ENCODE measurements around the gene KNSTRN. TPM values are rescaled to one million over a fixed set of nuclear protein-coding genes. Genes with fewer than 3 reads are reported as not detected.

The KNSTRN gene
- total RNA-seq, 2 donors from 2014 or later = 2.2 to 4.9 TPM

- H3K4me1 Mint-ChIP-seq = peaks cover 19% of the 10 kb centered on the region
- no peak overlapping the region for H3K4me3 Mint-ChIP-seq
- H3K27me3 Mint-ChIP-seq = no peaks in the 10 kb centered on the region
- peak overlapping the region; percentile 79 for H3K27ac Mint-ChIP-seq
- no peak for DNase-seq
- no peaks in the 10 kb centered on the region for H3K9me3 ChIP-seq (ENCODE audit: control insufficient read depth, low read length, poor library complexity, severe bottlenecking)
- no peak for ATAC-seq
- H3K36me3 Mint-ChIP-seq (ENCODE audit: low read depth) = no peaks in the 10 kb centered on the region
These were observed 547 bp upstream of the KNSTRN start for GRCh38 chr15:40381818-40382529.

DNA sequence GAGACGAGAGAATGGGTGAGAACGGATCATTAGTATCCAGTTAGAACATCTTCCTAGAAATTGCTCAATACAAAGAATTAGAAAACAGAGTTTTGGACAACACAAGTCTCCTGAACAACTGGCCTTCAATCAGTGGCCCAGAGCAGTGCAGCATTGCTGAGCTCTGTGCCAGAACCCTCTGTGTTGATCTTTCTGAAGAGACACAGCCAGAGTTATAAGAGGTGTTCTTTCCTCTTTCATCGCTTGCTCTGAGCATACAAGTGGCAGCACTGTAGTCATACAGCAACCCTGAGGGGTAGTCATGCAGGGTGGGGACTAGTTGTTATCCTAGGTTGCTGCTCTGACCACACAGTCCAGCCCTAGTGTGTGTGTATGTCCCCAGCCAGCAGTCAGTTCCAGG is 4.0 kb downstream of the KNSTRN start:
- H3K9me3 ChIP-seq (ENCODE audit: control insufficient read depth, low read length, poor library complexity, severe bottlenecking) = no peaks in the 10 kb centered on the region
- H3K4me3 Mint-ChIP-seq = no peak overlapping the region
- ATAC-seq (no peak), DNase-seq (no peak)
- no peak overlapping the region for H3K27ac Mint-ChIP-seq
- H3K36me3 Mint-ChIP-seq (ENCODE audit: low read depth) = peaks cover 3% of the 10 kb centered on the region
- no peaks in the 10 kb centered on the region for H3K27me3 Mint-ChIP-seq
- H3K4me1 Mint-ChIP-seq = peaks cover 14% of the 10 kb centered on the region

GRCh38 chr15:40388941-40389823 is 6.7 kb downstream of the KNSTRN start:
- no peaks in the 10 kb centered on the region for H3K9me3 ChIP-seq (ENCODE audit: control insufficient read depth, low read length, poor library complexity, severe bottlenecking)
- ATAC-seq (no peak), DNase-seq (no peak)
- Mint-ChIP-seq H3K36me3 (ENCODE audit: low read depth) (peaks cover 3% of the 10 kb centered on the region), H3K4me3 (no peak overlapping the region), H3K27me3 (no peaks in the 10 kb centered on the region), H3K27ac (no peak overlapping the region), H3K4me1 (peaks cover 2% of the 10 kb centered on the region)

- Mint-ChIP-seq H3K27ac (no peak overlapping the region), H3K4me3 (no peak overlapping the region), H3K36me3 (ENCODE audit: low read depth) (peaks cover 3% of the 10 kb centered on the region), H3K4me1 (no peaks in the 10 kb centered on the region), H3K27me3 (no peaks in the 10 kb centered on the region)
- no peaks in the 10 kb centered on the region for H3K9me3 ChIP-seq (ENCODE audit: control insufficient read depth, low read length, poor library complexity, severe bottlenecking)
- DNase-seq (no peak), ATAC-seq (no peak)
These were observed 7.5 kb downstream of the KNSTRN start for GRCh38 chr15:40389824-40390595.

DNA sequence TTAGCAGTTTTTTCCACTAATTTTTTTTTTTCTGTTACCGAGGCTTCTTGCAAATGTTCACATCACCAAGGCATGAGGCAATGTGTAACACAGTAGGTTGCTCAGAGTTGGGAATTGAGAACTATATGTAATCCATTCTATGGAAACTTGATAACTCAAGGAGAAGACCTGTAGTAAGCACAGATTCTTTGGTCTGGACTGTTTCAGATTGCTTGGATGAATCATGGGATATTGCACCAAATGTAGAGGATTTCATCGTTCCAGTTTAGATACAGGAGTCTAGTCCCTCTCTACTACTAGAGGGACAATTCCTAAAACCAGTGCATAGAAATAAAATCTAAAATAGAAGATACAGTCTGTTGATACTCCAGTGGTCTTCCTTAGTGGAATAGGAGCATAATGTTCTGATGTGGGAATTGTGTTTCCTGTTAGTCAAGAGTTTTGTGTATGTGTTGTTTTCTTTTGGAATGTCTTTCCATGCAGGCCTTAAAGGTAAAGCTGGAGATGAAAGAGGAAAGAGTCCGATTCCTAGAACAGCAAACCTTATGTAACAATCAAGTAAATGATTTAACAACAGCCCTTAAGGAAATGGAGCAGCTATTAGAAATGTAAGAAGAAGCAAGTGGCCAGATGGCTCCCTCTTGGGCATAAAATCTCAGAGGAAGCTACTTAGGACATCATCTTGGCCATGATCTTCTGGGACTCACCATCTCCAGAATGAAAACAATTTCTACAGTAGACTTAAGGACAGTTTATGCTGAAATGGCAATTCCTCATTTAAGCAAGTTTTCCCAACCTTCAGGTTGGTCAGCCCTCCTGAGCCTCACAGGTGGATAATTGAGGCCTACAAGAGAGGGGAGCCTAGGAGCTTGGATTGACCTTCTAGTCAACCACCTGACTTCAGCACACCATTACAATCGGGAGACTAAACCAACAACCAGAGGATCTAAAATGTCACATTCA is 10.7 kb downstream of the KNSTRN start:
- Mint-ChIP-seq H3K36me3 (ENCODE audit: low read depth) (no peaks in the 10 kb centered on the region), H3K27me3 (no peaks in the 10 kb centered on the region), H3K4me1 (peaks cover 4% of the 10 kb centered on the region), H3K4me3 (no peak overlapping the region), H3K27ac (peak overlapping the region; percentile 51)
- H3K9me3 ChIP-seq (ENCODE audit: control insufficient read depth, low read length, poor library complexity, severe bottlenecking) = no peaks in the 10 kb centered on the region
- ATAC-seq = no peak
- no peak for DNase-seq

DNA sequence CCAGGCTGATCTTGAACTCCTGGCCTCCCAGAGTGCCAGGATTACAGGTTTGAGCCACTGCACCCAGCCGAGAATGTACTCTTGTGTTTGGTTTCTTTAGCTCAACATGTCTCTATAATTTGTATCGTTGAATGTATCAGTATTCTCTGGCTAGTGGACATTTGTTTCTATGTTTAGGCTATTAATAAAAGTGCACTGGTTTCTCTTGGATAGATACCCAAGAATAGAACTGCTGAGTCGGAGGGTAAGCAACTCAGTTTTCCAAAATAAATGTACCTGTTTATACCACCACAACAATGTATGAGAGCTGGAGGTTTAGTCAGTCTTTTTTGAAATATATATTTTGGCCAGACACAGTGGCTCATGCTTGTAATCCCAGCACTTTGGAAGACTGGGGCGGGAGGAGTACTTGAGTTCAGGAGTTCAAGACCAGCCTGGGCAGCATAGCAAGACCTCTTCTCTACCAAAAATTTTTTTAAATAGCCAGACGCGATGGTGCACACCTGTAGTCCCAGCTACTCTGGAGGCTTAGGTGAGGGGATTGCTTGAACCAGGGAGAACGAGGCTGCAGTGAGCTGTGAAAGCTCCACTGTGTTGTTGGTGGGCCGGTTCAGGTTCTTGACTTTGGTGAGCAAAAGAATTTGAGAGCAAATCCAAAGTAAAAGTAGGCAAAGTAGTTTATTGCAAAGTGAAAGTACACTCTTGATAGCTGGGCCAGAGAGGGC is 15.3 kb downstream of the KNSTRN start:
- no peaks in the 10 kb centered on the region for H3K27me3 Mint-ChIP-seq
- H3K9me3 ChIP-seq (ENCODE audit: control insufficient read depth, low read length, poor library complexity, severe bottlenecking) = no peaks in the 10 kb centered on the region
- H3K27ac Mint-ChIP-seq = peak overlapping the region; percentile 24
- DNase-seq (no peak), ATAC-seq (no peak)
- H3K4me1 Mint-ChIP-seq = peaks cover 12% of the 10 kb centered on the region
- H3K4me3 Mint-ChIP-seq = peak overlapping the region; percentile 43
- H3K36me3 Mint-ChIP-seq (ENCODE audit: low read depth) = no peaks in the 10 kb centered on the region

- H3K27ac Mint-ChIP-seq = peak overlapping the region; percentile 24
- H3K36me3 Mint-ChIP-seq (ENCODE audit: low read depth) = no peaks in the 10 kb centered on the region
- peak overlapping the region; percentile 43 for H3K4me3 Mint-ChIP-seq
- ATAC-seq (peak; percentile 78), DNase-seq (no peak)
- H3K27me3 Mint-ChIP-seq = no peaks in the 10 kb centered on the region
- H3K4me1 Mint-ChIP-seq = peaks cover 12% of the 10 kb centered on the region
- H3K9me3 ChIP-seq (ENCODE audit: control insufficient read depth, low read length, poor library complexity, severe bottlenecking) = no peaks in the 10 kb centered on the region
These were observed 15.9 kb downstream of the KNSTRN start for GRCh38 chr15:40398413-40398873.

- no peaks in the 10 kb centered on the region for H3K9me3 ChIP-seq (ENCODE audit: control insufficient read depth, low read length, poor library complexity, severe bottlenecking)
- Mint-ChIP-seq H3K4me1 (peaks cover 12% of the 10 kb centered on the region), H3K27me3 (no peaks in the 10 kb centered on the region), H3K27ac (no peak overlapping the region), H3K36me3 (ENCODE audit: low read depth) (no peaks in the 10 kb centered on the region), H3K4me3 (no peak overlapping the region)
- no peak for ATAC-seq
- DNase-seq = no peak
These were observed 16.8 kb downstream of the KNSTRN start for GRCh38 chr15:40399370-40399769.

DNA sequence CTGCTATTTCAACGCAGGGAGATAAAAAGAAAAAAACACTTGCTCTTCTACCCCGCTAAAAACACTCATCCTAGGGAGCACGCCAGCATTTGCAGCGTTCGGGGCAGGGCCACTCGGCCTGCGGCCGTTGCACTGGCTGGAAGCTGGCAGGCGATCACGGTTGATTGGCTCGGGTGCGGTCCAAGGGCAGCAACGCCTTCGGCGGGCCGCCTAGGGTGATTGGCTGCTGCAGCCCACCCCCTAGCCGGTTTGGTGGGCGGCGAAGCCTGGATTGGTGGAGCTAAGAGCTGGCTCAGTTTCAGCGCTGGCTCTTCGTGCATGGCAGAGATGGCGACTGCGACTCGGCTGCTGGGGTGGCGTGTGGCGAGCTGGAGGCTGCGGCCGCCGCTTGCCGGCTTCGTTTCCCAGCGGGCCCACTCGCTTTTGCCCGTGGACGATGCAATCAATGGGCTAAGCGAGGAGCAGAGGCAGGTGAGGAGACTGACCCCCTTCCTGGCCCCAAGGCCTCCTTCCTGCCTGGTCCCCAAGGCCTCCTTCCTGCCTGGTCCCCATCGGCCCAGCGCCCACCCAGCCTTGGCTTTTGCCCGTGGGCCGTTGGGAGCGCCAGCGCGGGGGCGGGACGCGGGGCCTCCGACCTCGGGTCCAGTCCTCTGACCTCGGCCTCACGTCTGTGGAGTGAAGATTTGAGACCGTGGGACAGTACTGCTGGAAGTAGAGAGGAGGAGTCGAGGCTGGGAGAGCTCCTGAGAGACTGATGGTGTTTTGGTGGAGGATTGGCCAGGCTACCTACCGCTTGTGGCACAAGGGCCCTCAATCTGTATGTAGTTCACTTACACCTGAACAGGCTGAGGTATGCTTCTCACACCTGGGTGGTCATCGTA is 23.2 kb downstream of the KNSTRN start, which contains the start of gene IVD:
Gene IVD, plus strand, starts transcription at position 295 of the 881 bp plus-strand sequence. Its CDS starts 33 bp downstream, at position 328.
- H3K27me3 Mint-ChIP-seq = no peaks in the 10 kb centered on the region
- H3K9me3 ChIP-seq (ENCODE audit: control insufficient read depth, low read length, poor library complexity, severe bottlenecking) = no peaks in the 10 kb centered on the region
- DNase-seq = peak; percentile 62 to 70 (median 67)
- peak within 1 kb of the TSS; percentile 90 for H3K27ac Mint-ChIP-seq
- ATAC-seq = peak; percentile 98
- peaks cover under 1% of the 10 kb centered on the region for H3K36me3 Mint-ChIP-seq (ENCODE audit: low read depth)
- H3K4me3 Mint-ChIP-seq = peak within 1 kb of the TSS; percentile 93
- H3K4me1 Mint-ChIP-seq = peaks cover 17% of the 10 kb centered on the region

DNA sequence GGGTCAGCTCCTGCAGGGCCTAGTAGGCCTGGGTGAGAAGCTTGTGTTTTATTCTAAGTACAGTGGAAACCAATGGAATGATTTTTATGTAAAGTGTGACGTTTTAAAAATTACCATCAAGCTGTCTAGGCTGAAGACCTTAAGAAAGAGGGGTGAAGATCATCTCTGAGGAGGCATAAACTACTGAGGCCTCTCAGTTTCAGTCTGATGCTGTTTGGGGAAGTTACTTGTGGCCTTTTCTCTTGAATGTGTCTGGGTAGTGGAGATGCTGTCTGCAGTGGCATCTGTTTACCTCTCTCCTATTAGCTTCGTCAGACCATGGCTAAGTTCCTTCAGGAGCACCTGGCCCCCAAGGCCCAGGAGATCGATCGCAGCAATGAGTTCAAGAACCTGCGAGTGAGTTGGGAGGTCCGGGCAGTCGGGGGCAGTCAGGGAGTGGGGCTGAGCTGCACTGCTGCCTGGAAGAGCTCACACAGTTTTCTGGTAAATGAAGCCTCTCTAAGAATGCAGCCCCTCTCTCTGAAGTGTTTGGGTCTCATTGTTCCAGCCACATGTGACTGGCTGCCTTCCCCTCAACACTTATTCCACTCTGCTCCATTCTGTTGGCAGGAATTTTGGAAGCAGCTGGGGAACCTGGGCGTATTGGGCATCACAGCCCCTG is 24.9 kb downstream of the KNSTRN start:
- DNase-seq (no peak), ATAC-seq (no peak)
- no peak overlapping the region for H3K27ac Mint-ChIP-seq
- H3K36me3 Mint-ChIP-seq (ENCODE audit: low read depth) = peaks cover 11% of the 10 kb centered on the region
- peak overlapping the region; percentile 9 for H3K4me3 Mint-ChIP-seq
- no peaks in the 10 kb centered on the region for H3K27me3 Mint-ChIP-seq
- H3K4me1 Mint-ChIP-seq = peaks cover 26% of the 10 kb centered on the region
- no peaks in the 10 kb centered on the region for H3K9me3 ChIP-seq (ENCODE audit: control insufficient read depth, low read length, poor library complexity, severe bottlenecking)

DNA sequence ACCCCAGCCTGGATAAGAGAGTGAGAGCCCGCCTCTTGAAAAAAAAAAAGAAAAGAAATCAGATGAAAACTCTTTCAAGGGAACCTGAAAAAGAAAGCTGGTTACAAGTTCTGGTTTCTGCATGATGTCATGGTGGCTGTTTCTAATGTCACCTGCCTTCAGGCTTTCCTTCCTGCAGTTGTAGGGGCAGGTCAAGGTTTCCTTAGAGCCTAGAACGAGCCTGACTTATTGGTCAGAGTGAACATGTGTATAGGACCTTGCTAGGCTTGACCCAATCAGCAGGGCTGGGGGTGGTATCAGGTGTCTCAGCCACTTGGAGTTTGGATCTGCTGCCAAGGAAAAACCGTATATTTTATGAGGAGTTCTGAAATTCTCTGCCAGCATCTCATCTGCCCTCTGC is 26.8 kb downstream of the KNSTRN start:
- peaks cover 11% of the 10 kb centered on the region for H3K36me3 Mint-ChIP-seq (ENCODE audit: low read depth)
- peaks cover 27% of the 10 kb centered on the region for H3K4me1 Mint-ChIP-seq
- ATAC-seq (no peak), DNase-seq (no peak)
- no peaks in the 10 kb centered on the region for H3K9me3 ChIP-seq (ENCODE audit: control insufficient read depth, low read length, poor library complexity, severe bottlenecking)
- no peaks in the 10 kb centered on the region for H3K27me3 Mint-ChIP-seq
- no peak overlapping the region for H3K4me3 Mint-ChIP-seq
- H3K27ac Mint-ChIP-seq = no peak overlapping the region
